Omental fat pad (tissue), 4 donors: ENCODE data around the gene PRDX2. TPM values are rescaled to one million over a fixed set of nuclear protein-coding genes. Genes with fewer than 3 reads are reported as not detected.

Experiments
- ATAC-seq: fragments of 150-250 bp; one replicate; pipeline ENCODE4 v1.9.1; 2016; ENCODE audit warnings: mild to moderate bottlenecking, moderate library complexity; ENCODE audit not compliant: low FRiP score
- DNase-seq: peaks from one replicate; pipeline ENCODE4 v3.0.0-alpha.2; 2019; ENCODE audit warnings: low spot score
- CTCF ChIP-seq, 3 donors: fragments of 450-650 bp; IDR thresholded peaks; one replicate each; pipeline ENCODE4 v1.5.1; 2016 to 2017; ENCODE audit warnings: antibody characterized with exemption in 3 of 3, mild to moderate bottlenecking in 3 of 3, moderate library complexity in 2 of 3
- total RNA-seq, 4 donors: library from RNA; depleted of rRNA; stranded (reverse); fragments of >200 nt; gene quantifications; one replicate each; pipeline ENCODE4 v1.1.0, GENCODE V29; 2016

PRDX2 gene
- total RNA-seq, 4 donors from 2014 or later = 165 to 320 (median 219) TPM

GRCh38 chr19:12756150-12756883 is 45.3 kb downstream of the PRDX2 start:
- DNase-seq (no peak), ATAC-seq (no peak)
- no peak for TF ChIP-seq CTCF (IDR thresholded peaks at IDR 0.05)

- DNase-seq (no peak), ATAC-seq (no peak)
- TF ChIP-seq CTCF (IDR thresholded peaks at IDR 0.05) = no peak
Observed at GRCh38 chr19:12754465-12755196, 47.0 kb downstream of the PRDX2 start.

- no peak for TF ChIP-seq CTCF (IDR thresholded peaks at IDR 0.05)
Observed at GRCh38 chr19:12752056-12752781, 49.4 kb downstream of the PRDX2 start.

GRCh38 chr19:12751635-12752034 is 50.0 kb downstream of the PRDX2 start, which contains the start of gene BEST2:
Gene BEST2 (plus strand): TSS chr19:12751791. CDS start chr19:12752593, 802 bp downstream.
- no peak for DNase-seq
- ATAC-seq = no peak
- no peak for TF ChIP-seq CTCF (IDR thresholded peaks at IDR 0.05)

More at GRCh38 chr19:12752056-12752781, 49.4 kb downstream of the PRDX2 start:
- ATAC-seq (no peak), DNase-seq (no peak)

- ATAC-seq = no peak
- TF ChIP-seq CTCF (IDR thresholded peaks at IDR 0.05) = no peak
- DNase-seq = no peak
Observed at GRCh38 chr19:12750851-12751250, 50.7 kb downstream of the PRDX2 start.

- no peak for TF ChIP-seq CTCF (IDR thresholded peaks at IDR 0.05)
- no peak for DNase-seq
- ATAC-seq = no peak
Observed at GRCh38 chr19:12749938-12750521, 51.6 kb downstream of the PRDX2 start.
